GM12872 (cell line): Measurements from ENCODE around the gene CDKN1C.

Experiments used
- TF ChIP-seq, protein P1 (sequence below): IDR thresholded peaks from 3 replicates; pipeline ENCODE4 v1.5.1; 2011; ENCODE audit warnings: low read depth, mild to moderate bottlenecking, low read length, moderate library complexity; ENCODE audit not compliant: insufficient read depth

Gene CDKN1C

GRCh38 chr11:2835751-2836150, 49.8 kb downstream of the CDKN1C start:
- TF ChIP-seq, protein P1, sequence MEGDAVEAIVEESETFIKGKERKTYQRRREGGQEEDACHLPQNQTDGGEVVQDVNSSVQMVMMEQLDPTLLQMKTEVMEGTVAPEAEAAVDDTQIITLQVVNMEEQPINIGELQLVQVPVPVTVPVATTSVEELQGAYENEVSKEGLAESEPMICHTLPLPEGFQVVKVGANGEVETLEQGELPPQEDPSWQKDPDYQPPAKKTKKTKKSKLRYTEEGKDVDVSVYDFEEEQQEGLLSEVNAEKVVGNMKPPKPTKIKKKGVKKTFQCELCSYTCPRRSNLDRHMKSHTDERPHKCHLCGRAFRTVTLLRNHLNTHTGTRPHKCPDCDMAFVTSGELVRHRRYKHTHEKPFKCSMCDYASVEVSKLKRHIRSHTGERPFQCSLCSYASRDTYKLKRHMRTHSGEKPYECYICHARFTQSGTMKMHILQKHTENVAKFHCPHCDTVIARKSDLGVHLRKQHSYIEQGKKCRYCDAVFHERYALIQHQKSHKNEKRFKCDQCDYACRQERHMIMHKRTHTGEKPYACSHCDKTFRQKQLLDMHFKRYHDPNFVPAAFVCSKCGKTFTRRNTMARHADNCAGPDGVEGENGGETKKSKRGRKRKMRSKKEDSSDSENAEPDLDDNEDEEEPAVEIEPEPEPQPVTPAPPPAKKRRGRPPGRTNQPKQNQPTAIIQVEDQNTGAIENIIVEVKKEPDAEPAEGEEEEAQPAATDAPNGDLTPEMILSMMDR, result no peak

- TF ChIP-seq, protein P1, result no peak
Observed at GRCh38 chr11:2835296-2835695, 50.3 kb downstream of the CDKN1C start.

- TF ChIP-seq, protein P1, result no peak
Observed at GRCh38 chr11:2834503-2835273, 50.9 kb downstream of the CDKN1C start.

GRCh38 chr11:2833716-2834502, 51.7 kb downstream of the CDKN1C start:
- TF ChIP-seq, protein P1, result no peak
